HG03571 (cell line): ENCODE results near the gene EDN3.
"Not testable (repeated sequence)": the region's sequence is repeated elsewhere in the genome, so short reads cannot be mapped to it uniquely, and the experiment has no call there.

Experiments
- ATAC-seq: cut with Tn5 transposase; IDR thresholded peaks from one replicate; pipeline ENCODE4 v1.9.1; 2021; ENCODE audit not compliant: unreplicated experiment

EDN3 gene

GRCh38 chr20:59334651-59335300 is 34.4 kb downstream of the EDN3 start:
- no peak for ATAC-seq

- no peak for ATAC-seq
Observed at GRCh38 chr20:59335377-59335776, 35.0 kb downstream of the EDN3 start.

GRCh38 chr20:59336540-59336939 is 36.1 kb downstream of the EDN3 start:
- ATAC-seq = no peak

- ATAC-seq = not testable (repeated sequence)
Observed at GRCh38 chr20:59338444-59338843, 38.0 kb downstream of the EDN3 start.

- ATAC-seq = no peak
Observed at GRCh38 chr20:59340201-59340885, 39.9 kb downstream of the EDN3 start.

- ATAC-seq = not testable (repeated sequence)
Observed at GRCh38 chr20:59341285-59342022, 41.0 kb downstream of the EDN3 start.

GRCh38 chr20:59342023-59342957 is 41.9 kb downstream of the EDN3 start:
- no peak for ATAC-seq

- ATAC-seq = no peak
Observed at GRCh38 chr20:59346061-59346460, 45.6 kb downstream of the EDN3 start.

- ATAC-seq = no peak
Observed at GRCh38 chr20:59349277-59349676, 48.9 kb downstream of the EDN3 start.

GRCh38 chr20:59350330-59351156 is 50.1 kb downstream of the EDN3 start:
- no peak for ATAC-seq

GRCh38 chr20:59351157-59352040 is 51.0 kb downstream of the EDN3 start:
- ATAC-seq = no peak

GRCh38 chr20:59352541-59352940 is 52.1 kb downstream of the EDN3 start:
- ATAC-seq = no peak

- no peak for ATAC-seq
Observed at GRCh38 chr20:59352990-59353389, 52.6 kb downstream of the EDN3 start.

GRCh38 chr20:59354460-59354859 is 54.0 kb downstream of the EDN3 start:
- no peak for ATAC-seq

GRCh38 chr20:59355242-59355641 is 54.8 kb downstream of the EDN3 start:
- no peak for ATAC-seq

- no peak for ATAC-seq
Observed at GRCh38 chr20:59356662-59357165, 56.3 kb downstream of the EDN3 start.

- not testable (repeated sequence) for ATAC-seq
Observed at GRCh38 chr20:59358793-59359192, 58.4 kb downstream of the EDN3 start.

- no peak for ATAC-seq
Observed at GRCh38 chr20:59359906-59360725, 59.7 kb downstream of the EDN3 start.
